HG03135 (cell line): Measurements from ENCODE around the gene PROX2.

Source experiments
- ATAC-seq: cut with Tn5 transposase; IDR thresholded peaks from one replicate; pipeline ENCODE4 v1.9.1; 2021; ENCODE audit warnings: mild to moderate bottlenecking, moderate library complexity; ENCODE audit not compliant: unreplicated experiment

Gene PROX2

GRCh38 chr14:74910556-74910955 is 34.6 kb upstream of the PROX2 start:
- no peak for ATAC-seq

GRCh38 chr14:74909911-74910310 is 34.0 kb upstream of the PROX2 start:
- ATAC-seq, result no peak

GRCh38 chr14:74909501-74909900 is 33.6 kb upstream of the PROX2 start:
- no peak for ATAC-seq

DNA sequence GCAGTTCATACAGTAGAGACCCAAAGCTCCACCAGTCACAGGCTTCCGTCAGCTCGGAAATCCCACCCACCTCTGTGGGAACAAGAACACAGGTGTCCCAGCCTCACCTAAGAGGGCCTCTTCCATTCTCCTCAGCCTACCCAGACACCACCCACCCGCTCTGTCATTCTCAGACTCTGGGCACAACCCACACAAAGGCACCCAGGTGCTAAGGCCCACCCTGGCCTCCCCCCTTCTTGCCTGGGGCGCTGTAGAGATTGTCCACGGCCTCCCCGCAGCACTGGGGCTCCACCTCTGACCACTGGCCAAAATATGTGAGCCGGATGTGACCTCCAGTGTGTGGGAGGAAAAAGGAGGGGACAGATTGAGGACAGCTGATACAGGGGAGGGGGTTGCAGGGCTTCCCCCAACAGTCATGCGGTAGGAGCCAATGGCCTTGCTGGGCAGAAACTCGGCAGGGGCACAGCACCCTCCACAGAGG is 33.0 kb upstream of the PROX2 start:
- ATAC-seq, result no peak

DNA sequence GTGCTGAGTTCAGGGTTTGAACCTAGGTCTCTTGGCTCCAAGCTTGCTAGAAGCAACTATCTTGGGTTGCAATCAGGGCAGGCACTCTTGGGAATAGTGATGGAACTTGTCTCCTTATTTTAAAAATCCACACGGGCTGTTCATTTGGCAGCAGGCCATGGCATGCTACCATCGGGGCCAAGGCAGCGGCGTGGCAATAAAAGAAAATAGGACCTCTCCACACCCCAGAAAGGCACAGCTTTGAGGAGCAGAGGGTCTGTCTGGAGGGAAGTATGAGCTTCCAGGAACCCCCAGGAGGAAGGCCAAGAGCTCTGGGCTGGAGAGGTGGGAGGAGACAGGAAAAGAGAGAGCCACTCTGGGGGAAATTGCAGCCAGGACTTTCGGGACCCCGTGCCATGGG is 31.8 kb upstream of the PROX2 start:
- ATAC-seq, result no peak

GRCh38 chr14:74906925-74907521 is 31.1 kb upstream of the PROX2 start:
- no peak for ATAC-seq

DNA sequence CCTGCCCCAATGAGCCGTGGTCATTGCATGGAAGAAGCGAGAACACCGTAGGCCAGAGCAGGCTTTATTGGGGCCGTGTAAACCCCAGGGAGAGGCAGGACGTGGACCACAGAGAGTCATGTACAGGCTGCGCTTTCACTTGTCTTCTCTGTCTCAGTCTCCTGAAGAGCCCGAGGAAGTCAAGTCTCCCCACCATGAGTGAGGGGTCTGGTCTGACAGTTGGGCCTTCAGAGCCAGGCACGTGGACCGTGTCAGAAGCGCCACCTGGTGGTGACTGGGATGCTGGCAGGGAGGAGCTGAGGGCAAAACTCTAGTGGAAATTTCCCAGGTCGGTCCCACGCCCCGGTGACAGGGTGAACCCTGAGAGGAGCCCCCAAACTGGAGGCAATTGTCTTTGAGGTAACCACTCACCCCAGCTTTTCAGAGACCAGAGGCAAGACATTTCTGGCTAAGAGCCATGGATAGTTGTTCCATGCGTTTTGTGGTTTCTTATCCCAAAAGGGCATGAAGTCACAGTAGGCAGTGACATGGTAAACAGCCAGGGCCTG is 29.7 kb upstream of the PROX2 start:
- no peak for ATAC-seq

- ATAC-seq, result no peak
Observed at GRCh38 chr14:74904635-74905503, 28.9 kb upstream of the PROX2 start.

DNA sequence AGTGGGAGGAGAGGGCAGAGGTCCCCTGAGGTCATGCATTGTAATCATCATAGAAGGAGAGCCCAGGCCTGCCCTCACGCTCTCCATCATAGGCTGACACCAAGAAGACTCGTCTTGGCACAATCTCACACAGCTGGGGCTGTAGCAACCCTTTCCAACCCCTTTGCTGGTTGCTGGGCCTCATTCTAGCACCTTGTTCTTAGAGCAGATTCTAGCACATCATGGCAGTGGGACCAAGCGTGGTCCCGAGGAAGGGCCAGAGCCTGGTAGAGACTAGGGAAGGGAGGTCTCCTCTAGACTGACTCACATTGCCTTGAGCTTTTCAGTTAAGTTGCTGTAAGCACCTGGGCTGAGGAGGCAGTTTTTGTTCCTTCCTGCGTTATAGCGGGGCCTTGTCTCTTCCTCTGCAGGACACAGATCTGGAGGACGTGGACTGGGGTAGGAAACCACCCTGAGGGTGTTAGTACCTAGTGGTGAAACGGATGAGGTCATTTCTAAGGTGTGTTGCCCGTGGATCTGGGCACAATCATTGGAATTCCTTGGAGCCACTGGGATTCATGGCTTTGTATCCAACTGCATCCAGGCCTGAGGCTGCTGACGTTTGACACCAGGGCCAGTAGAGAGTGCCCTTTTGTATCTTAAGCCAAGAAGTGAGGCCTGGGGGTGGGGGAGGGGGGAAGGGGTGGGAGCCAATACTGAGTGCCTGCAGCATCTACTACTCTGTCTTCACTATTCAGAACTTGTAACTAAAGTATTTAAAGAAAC is 27.2 kb upstream of the PROX2 start:
- no peak for ATAC-seq

- ATAC-seq, result no peak
Observed at GRCh38 chr14:74898694-74899093, 22.7 kb upstream of the PROX2 start.

DNA sequence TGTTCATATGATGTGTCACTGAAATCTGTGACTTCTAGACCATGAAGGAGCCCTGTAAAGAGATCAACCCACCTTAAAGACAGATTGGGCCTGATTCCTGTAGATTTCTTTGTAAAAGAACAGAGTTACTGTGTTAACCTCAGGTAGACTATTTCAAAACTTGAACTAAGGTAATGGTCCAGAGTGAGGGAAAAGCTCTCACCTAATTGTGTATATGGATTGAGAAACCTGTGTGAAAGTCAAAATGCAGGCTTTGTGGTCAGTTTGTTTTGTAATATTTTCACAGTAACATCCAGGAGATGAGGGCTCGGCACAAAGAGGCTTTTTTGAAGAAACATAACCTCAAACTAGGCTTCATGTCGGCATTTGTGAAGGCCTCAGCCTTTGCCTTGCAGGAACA is 22.1 kb upstream of the PROX2 start:
- ATAC-seq, result no peak

- ATAC-seq, result no peak
Observed at GRCh38 chr14:74897642-74898041, 21.7 kb upstream of the PROX2 start.

- ATAC-seq, result no peak
Observed at GRCh38 chr14:74896400-74896799, 20.5 kb upstream of the PROX2 start.

DNA sequence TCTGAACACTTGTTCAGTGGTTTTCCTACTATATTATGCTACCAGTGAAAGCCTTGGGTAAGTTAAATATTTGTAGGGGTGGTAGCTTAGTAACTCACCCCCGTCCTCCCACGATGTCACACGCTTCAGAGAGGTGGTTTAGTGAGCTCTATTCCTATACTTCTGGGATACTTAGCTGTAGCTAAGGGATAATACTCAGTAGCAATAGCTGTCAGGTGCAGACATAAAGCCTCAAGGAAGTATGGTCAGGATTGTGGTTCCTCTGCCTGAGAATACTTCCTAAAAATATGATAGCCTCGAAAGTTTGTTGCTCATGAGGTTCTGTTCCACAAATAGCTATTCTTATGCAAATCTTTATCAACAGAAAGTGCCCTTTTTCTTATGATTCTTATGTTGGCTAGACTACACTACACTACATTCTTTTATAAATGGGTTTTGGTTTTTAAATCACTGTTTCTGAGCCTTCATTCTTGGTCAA is 17.7 kb upstream of the PROX2 start:
- peak; percentile 74 for ATAC-seq

GRCh38 chr14:74892745-74893144 is 16.8 kb upstream of the PROX2 start:
- ATAC-seq, result no peak

DNA sequence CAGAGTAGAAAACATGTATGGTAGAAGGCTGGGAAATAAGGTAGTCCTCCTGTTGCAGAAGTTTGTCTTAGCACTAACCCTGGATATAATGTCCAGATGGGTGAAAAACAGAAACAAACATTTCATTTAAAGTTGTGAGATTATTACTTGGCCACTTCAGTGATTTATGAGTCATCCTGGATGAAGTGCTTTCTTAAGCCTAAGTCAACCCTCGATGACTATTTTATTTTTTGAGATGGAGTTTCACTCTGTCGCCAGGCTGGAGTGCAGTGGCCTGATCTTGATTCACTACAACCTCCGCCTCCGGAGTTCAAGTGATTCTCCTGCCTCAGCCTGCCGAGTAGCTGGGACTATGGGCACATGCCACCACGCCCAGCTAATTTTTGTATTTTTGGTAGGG is 15.9 kb upstream of the PROX2 start:
- ATAC-seq, result no peak

DNA sequence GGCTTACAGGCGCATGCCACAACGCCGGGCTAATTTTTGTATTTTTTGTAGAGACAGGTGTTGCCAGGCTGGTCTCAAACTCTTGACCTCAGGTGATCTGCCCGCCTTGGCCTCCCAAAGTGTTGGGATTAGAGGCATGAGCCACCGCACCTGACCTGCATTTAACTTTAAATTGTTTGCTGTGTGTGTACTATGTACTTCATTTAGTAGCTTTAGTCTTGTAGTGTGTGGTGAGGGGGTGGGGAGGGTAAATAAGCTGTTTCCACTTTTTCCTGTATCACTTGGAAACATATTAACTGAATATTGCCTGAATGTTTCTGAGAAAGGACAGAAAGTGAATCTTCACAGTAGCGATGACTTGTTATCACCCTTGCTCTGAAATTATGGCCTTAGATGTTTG is 14.3 kb upstream of the PROX2 start:
- ATAC-seq, result no peak

- ATAC-seq, result no peak
Observed at GRCh38 chr14:74888164-74889158, 12.5 kb upstream of the PROX2 start.

DNA sequence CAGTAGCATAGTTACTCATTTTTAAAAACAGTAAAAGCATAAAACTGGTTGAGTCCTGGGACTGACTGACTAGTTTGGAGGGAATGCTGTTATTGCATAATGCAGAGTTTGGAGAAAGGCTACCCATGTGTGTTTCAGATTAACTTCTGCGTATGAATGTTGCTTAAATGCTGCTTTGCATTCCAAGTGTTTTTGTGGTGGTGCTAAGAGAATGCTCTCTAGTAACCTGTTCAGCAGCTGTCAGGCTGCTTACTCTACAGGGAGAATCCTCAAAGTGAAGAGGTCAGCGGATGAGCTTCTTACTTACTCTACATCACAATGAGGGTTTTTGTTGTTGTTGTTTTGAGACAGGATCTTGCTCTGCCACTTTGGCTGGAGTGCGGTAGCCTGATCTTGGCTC is 10.1 kb upstream of the PROX2 start:
- ATAC-seq, result no peak
